ENCODE data around the gene MAGEA9B.
"Not testable (repeated sequence)": the region's sequence is repeated elsewhere in the genome, so short reads cannot be mapped to it uniquely, and the experiment has no call there.

The MAGEA9B gene

DNA sequence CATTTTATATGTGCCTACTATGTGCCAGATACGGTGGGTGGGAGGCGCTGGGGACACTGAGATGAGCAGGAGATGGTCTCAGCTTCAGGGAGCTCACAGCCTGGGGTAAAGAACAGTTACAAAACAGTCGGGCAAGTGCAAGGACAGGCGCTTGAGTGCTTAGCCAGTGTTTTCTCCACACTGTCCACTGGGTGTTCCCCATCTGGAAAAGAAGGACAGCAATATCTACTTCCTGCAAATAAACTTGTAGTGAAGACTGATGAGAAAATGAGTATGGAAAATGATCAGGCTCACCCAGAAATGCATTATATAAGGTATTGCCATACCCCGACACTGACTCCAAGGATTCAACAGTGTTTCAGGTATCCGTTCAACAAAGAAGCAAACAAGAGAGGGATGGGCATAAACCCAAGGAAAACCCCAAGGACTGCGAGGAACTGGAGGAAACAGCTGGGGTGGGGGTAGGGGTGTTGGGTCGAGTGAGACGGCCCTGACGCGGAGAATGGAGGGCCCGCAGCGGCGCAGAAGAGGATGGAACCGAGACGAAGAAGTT, 43.5 kb upstream of the MAGEA9B start:
- no peak for TF ChIP-seq CSDC2 (CRISPR knock-in tag; IDR thresholded peaks at IDR 0.05)
- ATAC-seq = peak; percentile 91

DNA sequence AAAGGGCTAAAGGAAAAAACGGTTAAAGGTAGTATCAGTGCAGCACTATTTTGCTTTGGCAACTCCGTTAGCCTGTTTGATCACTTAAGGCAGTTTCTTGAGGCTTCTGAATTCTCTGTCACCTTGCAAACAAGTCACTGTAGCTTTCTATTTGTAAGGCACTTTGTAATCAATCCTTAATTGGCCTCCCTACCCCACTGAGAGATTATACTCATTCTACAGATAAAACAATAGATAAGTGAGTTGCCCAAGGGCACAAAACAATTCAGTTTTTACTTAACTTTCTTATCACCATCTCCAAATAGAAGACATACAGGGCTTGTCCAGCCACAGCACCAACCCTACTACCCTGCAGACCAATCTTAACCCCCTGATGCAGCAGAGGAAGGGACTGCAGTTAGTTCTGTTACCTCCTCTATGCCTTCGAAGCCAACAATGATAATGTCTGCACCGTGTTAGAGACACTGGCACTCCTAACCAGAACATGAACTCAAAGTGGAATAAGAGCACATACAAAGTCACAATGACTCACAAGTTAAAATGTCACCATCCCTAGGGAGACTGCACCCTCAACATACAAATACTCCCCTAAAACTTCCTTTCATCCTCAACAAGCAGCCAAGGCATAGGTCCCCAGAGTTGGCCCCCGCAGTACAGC, 42.6 kb upstream of the MAGEA9B start:
- no peak for ATAC-seq
- TF ChIP-seq ZNF565 (CRISPR knock-in tag; conservative IDR thresholded peaks at IDR 0.05; ENCODE audit: low read depth) (no peak), ESRRG (CRISPR knock-in tag; IDR thresholded peaks at IDR 0.05) (no peak)

DNA sequence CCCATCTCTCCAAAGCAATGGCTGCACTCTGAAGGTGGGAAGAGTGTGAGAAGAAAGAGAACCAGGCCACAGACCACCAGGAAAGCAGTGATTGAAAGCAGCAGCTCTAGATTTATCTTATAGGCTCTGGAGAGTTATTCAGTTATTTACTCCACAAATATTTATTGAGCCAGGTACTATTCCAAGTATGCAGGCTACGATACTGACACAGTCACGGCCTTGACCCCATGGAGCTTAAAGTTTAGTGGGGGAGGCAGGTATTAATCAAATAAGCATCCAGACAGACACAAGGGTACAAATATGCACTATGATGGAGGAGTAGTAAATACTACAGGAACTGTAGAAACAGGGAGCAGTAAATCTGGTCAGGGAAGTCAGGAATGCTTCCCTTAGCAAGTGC, 41.5 kb upstream of the MAGEA9B start:
- TF ChIP-seq ZNF70 (CRISPR knock-in tag; IDR thresholded peaks at IDR 0.05) = no peak
- no peak for TF ChIP-seq GLIS3 (CRISPR knock-in tag; IDR thresholded peaks at IDR 0.05)
- TF ChIP-seq, protein P1, sequence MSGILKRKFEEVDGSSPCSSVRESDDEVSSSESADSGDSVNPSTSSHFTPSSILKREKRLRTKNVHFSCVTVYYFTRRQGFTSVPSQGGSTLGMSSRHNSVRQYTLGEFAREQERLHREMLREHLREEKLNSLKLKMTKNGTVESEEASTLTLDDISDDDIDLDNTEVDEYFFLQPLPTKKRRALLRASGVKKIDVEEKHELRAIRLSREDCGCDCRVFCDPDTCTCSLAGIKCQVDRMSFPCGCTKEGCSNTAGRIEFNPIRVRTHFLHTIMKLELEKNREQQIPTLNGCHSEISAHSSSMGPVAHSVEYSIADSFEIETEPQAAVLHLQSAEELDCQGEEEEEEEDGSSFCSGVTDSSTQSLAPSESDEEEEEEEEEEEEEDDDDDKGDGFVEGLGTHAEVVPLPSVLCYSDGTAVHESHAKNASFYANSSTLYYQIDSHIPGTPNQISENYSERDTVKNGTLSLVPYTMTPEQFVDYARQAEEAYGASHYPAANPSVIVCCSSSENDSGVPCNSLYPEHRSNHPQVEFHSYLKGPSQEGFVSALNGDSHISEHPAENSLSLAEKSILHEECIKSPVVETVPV (CRISPR knock-in tag; IDR thresholded peaks at IDR 0.05) = no peak
- TF ChIP-seq, protein P2, sequence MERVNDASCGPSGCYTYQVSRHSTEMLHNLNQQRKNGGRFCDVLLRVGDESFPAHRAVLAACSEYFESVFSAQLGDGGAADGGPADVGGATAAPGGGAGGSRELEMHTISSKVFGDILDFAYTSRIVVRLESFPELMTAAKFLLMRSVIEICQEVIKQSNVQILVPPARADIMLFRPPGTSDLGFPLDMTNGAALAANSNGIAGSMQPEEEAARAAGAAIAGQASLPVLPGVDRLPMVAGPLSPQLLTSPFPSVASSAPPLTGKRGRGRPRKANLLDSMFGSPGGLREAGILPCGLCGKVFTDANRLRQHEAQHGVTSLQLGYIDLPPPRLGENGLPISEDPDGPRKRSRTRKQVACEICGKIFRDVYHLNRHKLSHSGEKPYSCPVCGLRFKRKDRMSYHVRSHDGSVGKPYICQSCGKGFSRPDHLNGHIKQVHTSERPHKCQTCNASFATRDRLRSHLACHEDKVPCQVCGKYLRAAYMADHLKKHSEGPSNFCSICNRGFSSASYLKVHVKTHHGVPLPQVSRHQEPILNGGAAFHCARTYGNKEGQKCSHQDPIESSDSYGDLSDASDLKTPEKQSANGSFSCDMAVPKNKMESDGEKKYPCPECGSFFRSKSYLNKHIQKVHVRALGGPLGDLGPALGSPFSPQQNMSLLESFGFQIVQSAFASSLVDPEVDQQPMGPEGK (CRISPR knock-in tag; IDR thresholded peaks at IDR 0.05; ENCODE audit: borderline replicate concordance) = no peak
- no peak for TF ChIP-seq ZNF8 (CRISPR knock-in tag; IDR thresholded peaks at IDR 0.05)
- TF ChIP-seq ESRRG (CRISPR knock-in tag; IDR thresholded peaks at IDR 0.05) = no peak
- no peak for ATAC-seq

DNA sequence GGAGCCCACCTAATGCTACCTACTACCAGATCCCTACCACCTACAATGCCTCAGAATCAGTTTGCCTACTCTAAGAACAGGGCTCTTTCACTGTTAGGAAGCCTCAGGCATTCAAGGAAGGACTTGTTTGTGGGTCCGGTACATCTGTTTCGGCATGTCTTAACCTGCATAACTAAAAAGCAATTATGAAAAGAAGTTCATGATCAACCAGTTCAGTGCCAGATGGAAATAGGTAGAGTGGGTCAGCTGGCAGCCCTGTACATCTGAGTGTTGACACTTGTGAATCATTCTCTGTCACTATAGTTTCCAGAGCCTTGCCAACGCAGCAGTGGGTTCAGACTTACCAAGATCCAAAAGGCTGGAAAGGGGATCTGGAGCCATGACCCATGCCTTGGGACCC, 41.0 kb upstream of the MAGEA9B start:
- ATAC-seq = no peak
- TF ChIP-seq, protein P2 (CRISPR knock-in tag; IDR thresholded peaks at IDR 0.05; ENCODE audit: borderline replicate concordance) = no peak
- TF ChIP-seq ZC3H10 (CRISPR knock-in tag; IDR thresholded peaks at IDR 0.05) = no peak
- TF ChIP-seq TOX (CRISPR knock-in tag; IDR thresholded peaks at IDR 0.05; ENCODE audit: borderline replicate concordance) = no peak
- TF ChIP-seq GLIS3 (CRISPR knock-in tag; IDR thresholded peaks at IDR 0.05) = no peak
- TF ChIP-seq OSR1 (CRISPR knock-in tag; IDR thresholded peaks at IDR 0.05) = no peak
- TF ChIP-seq ESRRG (CRISPR knock-in tag; IDR thresholded peaks at IDR 0.05) = no peak
- TF ChIP-seq, protein P1 (CRISPR knock-in tag; IDR thresholded peaks at IDR 0.05) = no peak
- TF ChIP-seq, protein P3, sequence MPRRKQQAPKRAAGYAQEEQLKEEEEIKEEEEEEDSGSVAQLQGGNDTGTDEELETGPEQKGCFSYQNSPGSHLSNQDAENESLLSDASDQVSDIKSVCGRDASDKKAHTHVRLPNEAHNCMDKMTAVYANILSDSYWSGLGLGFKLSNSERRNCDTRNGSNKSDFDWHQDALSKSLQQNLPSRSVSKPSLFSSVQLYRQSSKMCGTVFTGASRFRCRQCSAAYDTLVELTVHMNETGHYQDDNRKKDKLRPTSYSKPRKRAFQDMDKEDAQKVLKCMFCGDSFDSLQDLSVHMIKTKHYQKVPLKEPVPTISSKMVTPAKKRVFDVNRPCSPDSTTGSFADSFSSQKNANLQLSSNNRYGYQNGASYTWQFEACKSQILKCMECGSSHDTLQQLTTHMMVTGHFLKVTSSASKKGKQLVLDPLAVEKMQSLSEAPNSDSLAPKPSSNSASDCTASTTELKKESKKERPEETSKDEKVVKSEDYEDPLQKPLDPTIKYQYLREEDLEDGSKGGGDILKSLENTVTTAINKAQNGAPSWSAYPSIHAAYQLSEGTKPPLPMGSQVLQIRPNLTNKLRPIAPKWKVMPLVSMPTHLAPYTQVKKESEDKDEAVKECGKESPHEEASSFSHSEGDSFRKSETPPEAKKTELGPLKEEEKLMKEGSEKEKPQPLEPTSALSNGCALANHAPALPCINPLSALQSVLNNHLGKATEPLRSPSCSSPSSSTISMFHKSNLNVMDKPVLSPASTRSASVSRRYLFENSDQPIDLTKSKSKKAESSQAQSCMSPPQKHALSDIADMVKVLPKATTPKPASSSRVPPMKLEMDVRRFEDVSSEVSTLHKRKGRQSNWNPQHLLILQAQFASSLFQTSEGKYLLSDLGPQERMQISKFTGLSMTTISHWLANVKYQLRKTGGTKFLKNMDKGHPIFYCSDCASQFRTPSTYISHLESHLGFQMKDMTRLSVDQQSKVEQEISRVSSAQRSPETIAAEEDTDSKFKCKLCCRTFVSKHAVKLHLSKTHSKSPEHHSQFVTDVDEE (CRISPR knock-in tag; IDR thresholded peaks at IDR 0.05) = no peak
- no peak for TF ChIP-seq ZNF565 (CRISPR knock-in tag; conservative IDR thresholded peaks at IDR 0.05; ENCODE audit: low read depth)

DNA sequence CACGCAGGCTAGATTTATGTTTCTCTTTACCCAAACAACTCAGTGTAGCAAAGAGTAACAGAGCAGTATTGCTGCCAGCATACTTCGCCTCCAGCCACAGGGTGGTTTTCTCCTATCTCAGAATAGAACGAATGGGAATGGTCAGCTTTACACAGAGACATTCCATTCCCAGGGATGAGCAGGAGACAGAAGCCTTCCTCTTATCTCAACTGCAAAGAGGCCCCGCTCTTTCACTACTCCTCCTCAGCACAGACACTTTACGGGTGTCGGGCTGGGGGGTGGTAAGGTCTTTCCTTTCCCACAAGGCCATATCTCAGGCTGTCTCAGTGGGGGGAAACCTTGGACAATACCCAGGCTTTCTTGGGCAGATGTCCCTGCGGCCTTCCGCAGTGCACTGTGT, 39.6 kb upstream of the MAGEA9B start:
- ATAC-seq = not testable (repeated sequence)

DNA sequence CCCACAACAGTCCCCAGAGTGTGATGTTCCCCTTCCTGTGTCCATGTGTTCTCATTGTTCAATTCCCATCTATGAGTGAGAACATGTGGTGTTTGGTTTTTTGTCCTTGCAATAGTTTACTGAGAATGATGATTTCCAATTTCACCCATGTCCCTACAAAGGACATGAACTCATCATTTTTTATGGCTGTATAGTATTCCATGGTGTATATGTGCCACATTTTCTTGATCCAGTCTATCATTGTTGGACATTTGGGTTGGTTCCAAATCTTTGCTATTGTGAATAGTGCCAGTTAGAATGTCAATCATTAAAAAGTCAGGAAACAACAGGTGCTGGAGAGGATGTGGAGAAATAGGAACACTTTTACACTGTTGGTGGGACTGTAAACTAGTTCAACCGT, 32.4 kb upstream of the MAGEA9B start:
- not testable (repeated sequence) for ATAC-seq

All from SK-N-SH treated with all-trans-retinoic acid at 6 μM for 48 hours (cell line).